HepG2 (cell line): Measurements from ENCODE around the gene NFATC1.

Source experiments
- ASH2L ChIP-seq: fragments of 300-600, 200-600 bp; sonication (generic); IDR thresholded peaks from 2 replicates; pipeline ENCODE4 v1.7.0; 2017; ENCODE audit warnings: low read depth, mild to moderate bottlenecking, moderate library complexity, mixed read lengths, low read length; ENCODE audit not compliant: insufficient read length
- CTCF ChIP-seq: sonication (generic); formaldehyde crosslinking; IDR thresholded peaks from 2 replicates; pipeline ENCODE4 v1.5.0; 2020; ENCODE audit warnings: mild to moderate bottlenecking, missing genetic modification reagents, moderate library complexity
- HMGXB4 ChIP-seq, 2 experiments: sonication (generic) in 1 of 2; formaldehyde crosslinking in 1 of 2; IDR thresholded peaks; 2 replicates each; pipeline versions ENCODE4 v1.4.0 to v1.6.1; 2018 to 2020; ENCODE audit warnings: missing genetic modification reagents in 2 of 2, borderline replicate concordance in 1 of 2, low read depth in 1 of 2, mild to moderate bottlenecking in 1 of 2, missing biosample characterization in 1 of 2
- HNRNPUL1 ChIP-seq: fragments of 200-400 bp; formaldehyde crosslinking; IDR thresholded peaks from 2 replicates; pipeline ENCODE4 v1.6.1; 2017; ENCODE audit warnings: low read depth, mild to moderate bottlenecking, low read length, moderate library complexity
- KDM6A ChIP-seq: IDR thresholded peaks from 2 replicates; pipeline ENCODE4 v1.6.1; 2016; ENCODE audit warnings: low read depth
- POLR2AphosphoS5 ChIP-seq: IDR thresholded peaks from 2 replicates; pipeline ENCODE4 v1.6.1; 2012; ENCODE audit warnings: low read depth, low read length
- SMC3 ChIP-seq: IDR thresholded peaks from 2 replicates; pipeline ENCODE4 v1.6.1; 2011; ENCODE audit warnings: low read length, improper control_type of control experiment
- ZBTB25 ChIP-seq: IDR thresholded peaks from 2 replicates; pipeline ENCODE4 v1.6.1; 2018; ENCODE audit warnings: missing genetic modification reagents
- ZNF251 ChIP-seq: sonication (generic); formaldehyde crosslinking; IDR thresholded peaks from 2 replicates; pipeline ENCODE4 v1.9.0; 2021; ENCODE audit warnings: mild to moderate bottlenecking, missing genetic modification reagents
- ZNF687 ChIP-seq: sonication (generic); formaldehyde crosslinking; IDR thresholded peaks from 2 replicates; pipeline ENCODE4 v1.5.1; 2020; ENCODE audit warnings: mild to moderate bottlenecking, missing genetic modification reagents, moderate library complexity

- TF ChIP-seq CTCF (CRISPR knock-in tag) (no peak), POLR2AphosphoS5 (no peak), ASH2L (no peak), ZNF687 (CRISPR knock-in tag) (no peak), HNRNPUL1 (no peak), KDM6A (CRISPR knock-in tag) (no peak), ZNF251 (CRISPR knock-in tag) (no peak), ZBTB25 (CRISPR knock-in tag) (no peak), SMC3 (no peak), HMGXB4 (CRISPR knock-in tag; IDR thresholded peaks at IDR 0.05; ENCODE audit: borderline replicate concordance in 1 of 2, low read depth in 1 of 2) (no peak)
Measured at GRCh38 chr18:79497638-79498081, 101.9 kb downstream of the NFATC1 start.
